PFSK-1 (cell line): ENCODE data around the gene FLAD1.

Experiments used
- FOXP2 ChIP-seq: optimal IDR thresholded peaks from 2 replicates; pipeline ENCODE3; 2011; ENCODE audit warnings: borderline replicate concordance, control low read depth, inconsistent platforms; ENCODE audit not compliant: insufficient read depth; ENCODE audit errors: extremely low read length, extremely low read depth
- POLR2AphosphoS5 ChIP-seq: IDR thresholded peaks from 2 replicates; pipeline ENCODE4 v1.6.1; 2012; ENCODE audit warnings: low read depth, mild to moderate bottlenecking, control low read depth, low read length, moderate library complexity
- TAF1 ChIP-seq: IDR thresholded peaks from 2 replicates; pipeline ENCODE4 v1.6.1; 2012; ENCODE audit warnings: low read length, control low read depth, borderline replicate concordance; ENCODE audit not compliant: insufficient read depth
- TF ChIP-seq, protein P1 (sequence below), 2 experiments: IDR thresholded peaks; 2 replicates each; pipeline versions ENCODE4 v1.6.1 to v1.8.0; 2011 to 2012; ENCODE audit warnings: low read depth in 2 of 2, low read length in 2 of 2, control low read depth in 1 of 2, inconsistent platforms in 1 of 2, mild to moderate bottlenecking in 1 of 2, moderate library complexity in 1 of 2; ENCODE audit not compliant: insufficient read depth in 1 of 2

DNA sequence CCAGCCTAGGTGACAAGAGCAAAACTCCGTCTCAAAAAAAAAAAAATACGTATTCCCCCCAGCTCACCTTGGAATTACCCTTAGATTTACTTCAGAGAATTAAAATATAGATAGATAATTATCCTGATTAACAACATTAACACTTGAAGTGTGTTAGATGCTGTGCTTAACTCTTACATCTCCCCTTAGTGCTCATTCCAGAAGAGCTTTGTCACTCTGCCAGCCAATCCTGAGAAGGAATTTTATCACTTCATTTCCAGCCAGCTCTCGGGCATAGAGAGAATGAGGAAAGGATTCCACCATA lies 11.0 kb upstream of the FLAD1 start:
- TF ChIP-seq TAF1 (no peak), POLR2AphosphoS5 (no peak), FOXP2 (no peak)
- TF ChIP-seq, protein P1, sequence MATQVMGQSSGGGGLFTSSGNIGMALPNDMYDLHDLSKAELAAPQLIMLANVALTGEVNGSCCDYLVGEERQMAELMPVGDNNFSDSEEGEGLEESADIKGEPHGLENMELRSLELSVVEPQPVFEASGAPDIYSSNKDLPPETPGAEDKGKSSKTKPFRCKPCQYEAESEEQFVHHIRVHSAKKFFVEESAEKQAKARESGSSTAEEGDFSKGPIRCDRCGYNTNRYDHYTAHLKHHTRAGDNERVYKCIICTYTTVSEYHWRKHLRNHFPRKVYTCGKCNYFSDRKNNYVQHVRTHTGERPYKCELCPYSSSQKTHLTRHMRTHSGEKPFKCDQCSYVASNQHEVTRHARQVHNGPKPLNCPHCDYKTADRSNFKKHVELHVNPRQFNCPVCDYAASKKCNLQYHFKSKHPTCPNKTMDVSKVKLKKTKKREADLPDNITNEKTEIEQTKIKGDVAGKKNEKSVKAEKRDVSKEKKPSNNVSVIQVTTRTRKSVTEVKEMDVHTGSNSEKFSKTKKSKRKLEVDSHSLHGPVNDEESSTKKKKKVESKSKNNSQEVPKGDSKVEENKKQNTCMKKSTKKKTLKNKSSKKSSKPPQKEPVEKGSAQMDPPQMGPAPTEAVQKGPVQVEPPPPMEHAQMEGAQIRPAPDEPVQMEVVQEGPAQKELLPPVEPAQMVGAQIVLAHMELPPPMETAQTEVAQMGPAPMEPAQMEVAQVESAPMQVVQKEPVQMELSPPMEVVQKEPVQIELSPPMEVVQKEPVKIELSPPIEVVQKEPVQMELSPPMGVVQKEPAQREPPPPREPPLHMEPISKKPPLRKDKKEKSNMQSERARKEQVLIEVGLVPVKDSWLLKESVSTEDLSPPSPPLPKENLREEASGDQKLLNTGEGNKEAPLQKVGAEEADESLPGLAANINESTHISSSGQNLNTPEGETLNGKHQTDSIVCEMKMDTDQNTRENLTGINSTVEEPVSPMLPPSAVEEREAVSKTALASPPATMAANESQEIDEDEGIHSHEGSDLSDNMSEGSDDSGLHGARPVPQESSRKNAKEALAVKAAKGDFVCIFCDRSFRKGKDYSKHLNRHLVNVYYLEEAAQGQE (IDR thresholded peaks at IDR 0.05; ENCODE audit: insufficient read depth in 1 of 2, low read depth in 2 of 2, low read length in 2 of 2): no peak
